Measurements from ENCODE around the gene ATF6. TPM values are rescaled to one million over a fixed set of nuclear protein-coding genes. Genes with fewer than 3 reads are reported as not detected.

Gene ATF6
- total and polyA plus RNA-seq, 2 of the 8 experiments (the other 6 are each of a cell fraction or from before 2014, with no cell fraction given): 4.6 to 10.0 TPM

GRCh38 chr1:161885759-161886158 lies 119.6 kb downstream of the ATF6 start (continued):
- no peak for TF ChIP-seq NRF1 (IDR thresholded peaks at IDR 0.05; ENCODE audit: low read depth, low read length)

Data from H1 (cell line).